Hematopoietic multipotent progenitor cell (in vitro differentiated cells): Measurements from ENCODE around the gene POT1. TPM values are rescaled to one million over a fixed set of nuclear protein-coding genes. Genes with fewer than 3 reads are reported as not detected.

Experiments used
- DNase-seq, 3 donors: peaks; one replicate each; pipeline ENCODE4 v3.0.0-alpha.2; 2011 to 2015; ENCODE audit warnings: low read depth in 2 of 3, low spot score in 2 of 3
- total RNA-seq: library from RNA; depleted of rRNA; stranded (reverse); fragments of >200 nt; gene quantifications from one replicate; pipeline ENCODE4 v1.2.3, GENCODE V29; 2012

Gene POT1
- total RNA-seq, 1 donor: 23.4 TPM

DNA sequence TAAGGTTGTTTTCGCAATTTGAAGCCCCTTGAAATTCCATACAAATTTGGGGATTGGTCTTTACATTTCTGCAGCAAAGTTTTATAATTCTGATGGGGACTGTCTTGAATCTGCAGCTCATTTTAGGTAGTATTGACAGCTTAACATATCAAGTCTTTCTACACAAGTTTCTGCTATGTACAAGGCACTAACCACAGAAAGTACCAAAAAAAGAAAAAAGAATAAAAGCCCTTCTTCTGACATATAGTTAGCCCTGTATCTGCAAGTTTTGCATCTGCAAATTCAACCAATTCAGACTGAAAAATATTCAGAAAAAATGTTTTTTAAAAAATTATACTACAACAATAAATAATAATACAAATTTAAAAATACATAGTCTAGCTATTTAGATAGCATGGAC, 15.3 kb downstream of the POT1 start:
- DNase-seq: no peak

DNA sequence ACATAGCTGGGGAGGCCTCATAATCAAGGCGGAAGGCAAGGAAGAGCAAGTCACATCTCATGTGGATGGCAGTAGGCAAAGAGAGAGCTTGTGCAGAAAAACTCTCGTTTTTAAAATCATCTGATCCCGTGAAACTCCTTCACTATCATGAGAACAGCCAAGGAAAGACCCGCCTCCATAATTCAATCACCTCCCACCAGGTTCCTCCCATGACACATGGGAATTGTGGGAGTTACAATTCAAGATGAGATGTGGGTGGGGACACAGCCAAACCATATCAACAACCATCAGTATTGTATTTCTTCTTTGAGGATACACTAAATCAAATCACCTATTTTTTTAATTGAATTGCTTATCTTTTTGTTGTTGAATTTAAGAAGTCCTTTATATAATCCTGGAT, 16.7 kb downstream of the POT1 start:
- DNase-seq: no peak

DNA sequence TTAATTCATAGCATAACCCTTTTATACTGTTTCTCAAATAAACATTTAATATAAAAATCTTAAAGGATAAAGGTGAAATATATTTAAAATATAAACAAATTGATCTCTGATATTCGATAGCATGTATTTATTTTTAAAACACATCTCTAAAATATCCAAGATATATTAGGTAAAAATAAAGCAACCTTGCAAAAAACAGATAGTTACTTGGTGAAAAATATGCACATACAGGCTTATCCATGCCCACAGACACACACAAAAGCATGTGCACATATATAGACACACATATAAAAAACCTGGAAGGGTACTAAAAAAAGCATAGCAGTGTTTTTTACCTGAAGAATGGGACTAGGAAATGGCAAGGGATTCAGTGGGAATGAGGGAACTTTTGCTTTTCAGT, 19.8 kb downstream of the POT1 start:
- DNase-seq: no peak

DNA sequence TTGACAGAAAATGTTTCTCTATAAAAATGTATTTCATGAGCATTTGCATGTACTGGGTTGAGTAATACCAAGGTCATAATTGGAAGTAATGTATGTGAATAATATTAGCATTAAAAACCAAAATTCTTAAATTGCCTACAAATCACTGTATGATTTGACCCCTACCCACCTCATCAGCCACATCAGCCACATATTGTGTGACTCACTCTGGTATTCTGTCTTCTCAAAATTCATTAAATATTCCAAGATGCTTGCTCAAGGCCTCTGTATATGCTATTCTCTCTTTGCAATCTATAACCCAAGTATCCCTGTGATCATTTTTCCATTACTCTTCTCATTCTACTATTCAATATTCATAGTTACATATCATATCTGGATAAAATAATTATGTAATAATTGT, 21.4 kb downstream of the POT1 start:
- DNase-seq: no peak

DNA sequence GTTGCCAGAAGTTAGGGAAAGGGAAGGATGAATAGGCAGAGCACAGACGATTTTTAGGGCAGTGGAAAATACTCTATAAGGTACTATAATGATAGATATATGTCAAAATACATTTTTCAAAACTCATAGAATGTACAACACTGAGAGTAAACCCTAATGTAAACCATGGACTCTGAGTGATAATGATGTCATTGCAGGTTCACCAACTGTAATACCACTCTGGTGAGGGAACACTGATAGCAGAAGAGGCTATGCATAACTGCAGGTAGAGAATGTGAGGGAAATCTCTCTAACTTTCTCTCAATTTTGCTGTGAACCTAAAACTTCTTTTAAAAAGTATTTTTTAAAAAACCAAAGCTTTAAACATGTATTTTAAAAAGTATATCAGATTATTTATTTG, 22.1 kb downstream of the POT1 start:
- no peak for DNase-seq

DNA sequence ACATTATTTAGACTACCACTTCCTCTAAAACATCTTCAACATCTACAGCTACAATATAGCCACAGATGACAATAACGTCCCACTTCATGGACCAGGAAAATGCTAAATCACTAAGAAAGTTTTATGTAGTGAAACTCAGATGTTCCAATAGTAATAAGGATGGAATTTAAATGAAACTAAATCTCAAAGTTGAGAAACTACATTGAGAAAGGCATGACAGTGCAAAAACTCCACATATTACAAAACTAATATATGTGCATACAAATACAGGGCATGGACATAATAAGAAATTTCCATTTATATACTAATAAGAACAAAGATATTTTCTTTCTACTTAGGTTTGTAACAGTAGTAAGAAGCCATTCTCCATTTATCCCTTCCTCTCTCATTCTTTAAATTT, 31.1 kb downstream of the POT1 start:
- no peak for DNase-seq

DNA sequence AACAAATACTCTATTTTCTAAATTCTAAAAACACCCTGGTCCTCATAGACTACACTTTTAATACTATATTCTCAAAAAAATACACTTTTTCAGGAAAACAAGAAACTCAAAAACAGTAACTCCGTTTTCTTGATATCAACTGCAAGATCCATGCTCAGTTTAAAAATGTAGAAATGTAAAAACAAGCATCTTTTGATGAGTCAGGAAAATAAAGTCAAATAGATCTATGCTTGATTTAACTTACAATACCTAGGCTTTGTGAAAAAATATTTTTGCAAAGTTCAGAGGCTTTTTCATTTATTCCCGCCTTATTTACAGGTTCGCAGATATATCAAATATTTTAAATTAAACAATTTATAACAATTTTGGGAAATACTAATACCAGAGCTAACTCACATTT, 33.6 kb downstream of the POT1 start:
- no peak for DNase-seq

DNA sequence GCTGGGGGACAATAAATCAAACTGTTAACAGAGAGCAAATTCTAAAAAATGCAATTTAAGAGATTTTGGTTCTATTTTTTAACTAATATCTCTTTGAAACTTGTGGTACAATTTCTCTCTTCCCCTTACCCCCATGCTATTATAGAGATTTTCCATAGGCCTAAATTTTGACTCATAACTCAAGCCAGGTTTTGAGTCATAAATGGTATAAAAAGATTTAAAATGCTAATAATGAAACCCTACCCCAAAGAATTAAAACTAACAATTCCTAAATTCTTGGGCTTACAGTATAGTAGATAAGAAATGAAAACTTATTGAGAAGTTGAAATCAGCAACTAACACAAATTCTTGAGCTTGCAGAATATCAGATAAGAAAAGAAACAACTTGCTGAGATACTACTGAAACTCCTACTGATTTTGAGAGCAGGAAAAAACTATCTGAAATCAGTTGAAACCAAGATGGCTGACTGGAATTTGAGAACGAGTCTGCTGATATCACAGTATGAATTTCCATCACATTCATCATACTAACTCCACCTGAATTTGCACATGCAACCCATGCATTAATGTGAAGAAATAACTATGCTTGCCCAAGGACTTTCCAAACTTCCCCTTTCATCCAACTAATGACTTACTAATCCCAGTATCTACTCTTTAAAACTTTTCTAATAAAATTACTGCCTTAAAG, 36.3 kb downstream of the POT1 start:
- DNase-seq: no peak

DNA sequence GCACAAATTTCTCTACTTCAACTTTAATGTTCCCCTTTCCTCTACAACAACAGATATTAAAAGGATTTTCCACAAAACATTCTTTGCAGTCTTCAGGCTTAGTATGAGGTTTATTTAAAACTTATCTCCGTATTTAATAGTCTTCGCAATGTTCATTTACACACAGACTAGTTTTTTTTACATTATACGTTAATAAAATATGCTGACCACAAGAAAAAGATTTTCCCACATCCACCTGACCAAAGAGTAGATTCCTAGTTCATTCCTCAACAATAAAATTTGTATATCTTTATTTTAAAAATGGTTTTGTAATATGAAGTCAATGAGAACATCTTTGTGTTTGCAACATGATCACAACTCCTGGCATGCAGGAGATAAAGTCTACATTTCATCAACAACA, 42.4 kb downstream of the POT1 start:
- no peak for DNase-seq

DNA sequence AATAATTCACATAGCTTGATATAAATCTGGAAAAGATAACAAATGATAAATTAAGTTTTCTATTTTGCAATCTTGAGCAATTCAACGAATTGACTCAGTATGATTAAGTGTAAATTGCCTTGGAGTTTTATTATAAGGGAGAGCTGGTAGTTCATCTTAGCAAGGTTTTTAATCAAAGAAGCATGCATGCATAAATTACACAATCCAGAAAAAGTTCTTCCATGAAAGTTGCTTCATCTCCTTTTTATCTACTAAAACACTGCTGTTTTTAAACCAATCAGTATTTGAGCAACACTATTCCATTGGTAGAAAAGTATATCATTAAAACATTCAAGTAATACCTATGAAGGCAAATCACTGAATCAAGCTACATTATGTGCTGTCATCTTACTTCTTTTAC, 47.6 kb downstream of the POT1 start:
- DNase-seq: no peak

DNA sequence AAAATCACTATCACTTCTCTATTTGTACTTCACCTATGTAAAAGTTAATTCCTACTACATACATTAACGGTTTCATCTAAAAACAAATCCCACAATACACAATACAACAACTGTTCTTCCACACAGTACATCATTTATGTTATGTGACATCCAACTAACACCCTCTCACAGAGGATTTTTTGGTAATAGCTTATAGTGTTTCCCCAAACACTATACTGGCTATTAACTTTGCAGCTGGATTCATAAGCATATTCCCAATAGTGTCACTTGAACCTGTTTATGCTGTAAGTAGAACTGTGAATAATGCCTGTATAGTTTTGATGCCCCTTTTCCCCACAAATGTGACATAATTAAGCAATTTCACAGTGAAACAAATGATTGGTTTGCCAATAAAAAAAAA, 49.9 kb downstream of the POT1 start:
- DNase-seq: no peak

DNA sequence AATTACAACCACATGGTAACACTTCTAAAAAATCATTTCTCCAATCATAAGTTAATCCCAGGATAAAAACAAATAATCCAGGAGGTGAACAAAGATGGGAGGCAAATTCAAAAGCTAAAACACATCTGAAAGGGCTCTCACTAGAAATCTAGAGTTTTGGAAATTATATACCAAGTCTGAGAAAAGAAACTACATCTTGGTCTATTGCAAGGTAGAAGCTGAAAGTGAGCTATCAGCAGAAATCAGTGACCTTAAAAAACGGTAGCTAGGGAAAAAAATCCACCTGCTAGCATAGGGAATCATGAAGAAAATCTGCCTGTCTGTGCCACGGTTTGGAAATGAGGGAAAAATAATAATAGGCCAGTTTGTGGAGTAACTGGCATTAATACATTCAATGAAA, 50.5 kb downstream of the POT1 start:
- no peak for DNase-seq

DNA sequence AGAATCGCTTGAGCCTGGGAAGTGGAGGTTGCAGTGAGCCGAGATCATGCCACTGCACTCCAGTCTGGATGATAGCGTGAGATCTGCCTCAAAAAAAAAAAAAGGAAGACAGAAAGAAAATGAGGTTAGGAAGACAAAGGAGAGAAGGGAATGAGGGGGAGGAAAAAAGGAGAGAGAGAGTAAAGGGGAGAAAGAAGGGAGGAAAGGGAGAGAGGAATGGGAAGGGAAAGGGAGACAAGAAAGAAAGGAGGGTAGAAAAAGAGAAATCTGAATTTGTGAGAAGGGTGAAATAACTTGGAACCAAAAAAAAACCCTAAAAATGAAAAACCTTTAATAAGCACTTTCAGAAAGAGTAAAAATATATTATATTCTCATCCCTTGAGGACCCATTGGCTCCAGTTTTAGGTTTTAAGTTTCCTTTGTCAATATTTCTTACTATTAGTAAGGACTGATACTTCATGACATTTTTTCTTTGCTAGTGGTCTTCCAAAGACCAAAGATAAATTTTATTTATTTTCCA, 54.9 kb downstream of the POT1 start:
- no peak for DNase-seq

DNA sequence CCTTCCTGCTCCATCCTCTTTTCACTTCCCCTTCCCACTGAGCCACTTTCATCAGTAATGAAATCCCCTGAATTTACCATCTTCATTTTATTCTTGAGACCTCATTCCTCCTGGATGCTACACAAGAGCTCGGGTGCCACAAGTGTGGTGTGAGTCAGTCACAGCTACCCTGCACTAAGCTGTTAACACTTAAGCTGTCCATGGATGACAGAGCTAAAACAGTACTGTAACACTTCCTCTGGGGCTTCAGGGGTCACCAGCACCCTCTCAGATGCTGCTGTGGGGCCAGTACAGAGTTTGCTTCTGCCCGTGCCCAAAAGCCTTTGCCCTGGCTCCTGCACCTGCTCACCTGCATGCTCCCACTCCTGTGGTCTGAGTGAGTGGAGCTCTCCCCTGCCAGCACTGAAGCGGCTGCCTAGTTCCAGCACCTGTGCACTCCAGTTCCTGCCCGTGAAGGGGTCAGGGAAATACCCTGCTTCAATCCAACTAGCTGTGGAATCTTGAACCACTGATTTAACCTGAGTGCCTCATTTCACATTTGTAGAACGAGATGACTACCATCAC, 71.9 kb downstream of the POT1 start:
- DNase-seq: no peak

DNA sequence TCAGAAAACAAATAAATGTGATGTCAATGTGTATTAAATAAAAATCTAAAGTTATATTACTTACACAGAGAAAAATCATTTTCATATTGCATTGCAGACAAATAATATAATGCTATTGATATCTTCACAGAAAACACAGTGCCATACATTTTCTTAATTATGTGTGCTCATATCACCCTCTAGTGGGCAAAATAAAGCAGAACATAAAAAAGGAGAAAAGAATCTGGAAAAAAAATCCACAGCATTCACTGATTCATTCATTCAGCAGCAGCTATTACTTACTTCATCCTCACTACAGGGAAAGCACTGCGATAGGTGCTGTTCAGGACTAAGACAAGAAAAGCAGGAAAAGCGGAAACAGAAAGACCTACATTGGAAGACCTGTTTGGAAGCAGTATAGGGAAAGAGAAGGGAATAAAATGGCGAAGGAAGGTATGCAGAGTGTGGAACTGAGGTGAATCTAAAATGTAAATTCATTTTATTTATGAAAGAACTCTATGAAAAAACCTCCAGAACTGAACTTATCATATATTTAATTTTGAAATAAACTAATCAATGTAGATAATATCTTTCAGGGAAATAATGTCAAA, 73.2 kb downstream of the POT1 start:
- DNase-seq: peak in 2 of 3 donors; percentile 18 to 59

DNA sequence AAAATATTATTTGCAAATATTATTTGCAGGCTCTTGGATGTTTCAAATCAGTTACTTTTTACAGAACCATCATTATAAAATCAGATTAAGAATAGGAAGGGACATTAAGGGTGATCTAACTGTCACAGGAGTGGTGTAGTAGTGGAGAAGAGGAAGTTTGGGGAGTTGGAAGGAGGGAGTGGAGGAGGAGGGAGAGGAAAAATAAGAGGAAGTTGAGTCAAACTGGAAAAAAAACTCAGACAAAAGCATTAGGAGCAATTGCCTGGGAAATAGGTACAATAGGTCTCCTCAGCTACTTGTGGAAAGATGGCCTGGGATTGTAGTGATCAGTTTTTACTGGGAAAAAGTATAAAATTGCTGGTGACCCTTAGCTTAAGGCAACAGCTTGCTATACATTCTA, 86.3 kb downstream of the POT1 start:
- DNase-seq: peak in 1 of 3 donors; percentile 13

DNA sequence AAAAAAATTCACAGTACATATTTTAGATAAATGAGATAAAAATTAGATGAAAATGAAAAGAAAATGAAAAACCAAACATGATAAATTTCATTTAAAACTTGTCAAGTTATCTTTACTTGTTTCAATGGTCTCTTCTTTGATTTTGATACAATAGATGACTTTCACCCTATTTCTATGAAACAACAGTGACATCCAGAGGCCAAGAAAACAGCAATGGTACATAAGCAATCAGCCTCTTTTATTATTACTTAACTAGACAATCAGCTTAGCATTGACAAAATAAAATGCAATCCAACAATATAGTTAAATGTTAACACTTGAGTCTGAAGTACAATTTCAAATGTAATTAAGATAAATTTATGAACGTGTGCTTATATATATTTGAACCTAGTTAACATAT, 89.2 kb downstream of the POT1 start:
- DNase-seq: peak in 1 of 3 donors; percentile 32

DNA sequence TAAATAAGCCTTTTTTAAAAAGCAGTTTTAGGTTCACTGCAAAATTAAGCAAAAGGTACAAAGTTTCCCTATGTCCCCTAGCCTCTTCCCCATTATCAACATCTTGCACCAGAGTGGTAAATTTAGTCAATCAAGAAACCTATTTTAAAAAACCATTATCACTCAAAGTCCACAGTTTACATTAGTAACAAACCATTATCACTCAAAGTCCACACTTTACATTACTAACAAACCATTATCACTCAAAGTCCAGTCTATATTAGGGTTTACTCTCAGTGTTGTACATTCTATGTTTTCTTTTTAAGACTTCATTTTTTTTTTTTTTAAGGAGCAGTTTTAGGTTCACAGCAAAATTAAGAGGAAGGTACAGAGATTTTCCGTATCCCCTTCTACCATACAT, 89.9 kb downstream of the POT1 start:
- DNase-seq: no peak

DNA sequence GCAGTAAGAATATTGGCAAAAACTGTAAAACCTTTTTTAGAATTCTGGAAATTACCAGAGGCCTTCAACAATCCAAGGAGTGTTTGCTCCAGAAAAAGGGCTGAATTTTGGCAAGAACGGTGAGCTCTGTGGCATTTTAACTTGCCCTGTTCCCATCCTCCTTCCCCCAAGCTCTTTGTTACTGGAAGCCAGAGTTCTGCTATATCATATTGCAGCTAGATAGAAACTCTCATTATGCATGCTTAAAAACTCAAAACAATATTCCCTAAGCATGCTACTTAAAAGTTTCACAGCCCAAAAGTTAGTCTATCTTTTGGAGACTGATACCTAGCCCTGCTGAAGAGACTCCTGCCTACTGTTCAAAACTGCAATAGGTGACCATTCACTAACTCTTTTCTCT, 93.5 kb downstream of the POT1 start:
- no peak for DNase-seq

DNA sequence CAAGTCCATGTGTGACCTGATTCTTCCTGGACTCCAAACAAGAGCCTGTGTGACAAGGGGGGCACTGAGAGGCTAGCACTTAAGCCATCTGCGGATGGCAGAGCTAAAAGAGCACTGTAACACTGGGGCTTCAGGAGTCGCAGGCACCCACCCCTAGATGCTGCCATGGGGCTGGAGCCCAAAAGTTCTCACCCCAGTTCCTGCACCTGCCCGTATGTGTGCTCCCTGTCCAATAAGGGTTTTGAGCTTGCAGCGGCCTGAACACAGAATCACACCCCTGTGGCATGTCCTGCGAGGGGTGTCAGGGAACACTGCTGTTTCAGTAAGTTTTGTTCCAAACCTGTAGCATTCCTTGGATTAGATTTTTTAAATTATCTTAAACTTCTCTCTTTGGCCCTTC, 110.8 kb downstream of the POT1 start:
- DNase-seq: no peak

DNA sequence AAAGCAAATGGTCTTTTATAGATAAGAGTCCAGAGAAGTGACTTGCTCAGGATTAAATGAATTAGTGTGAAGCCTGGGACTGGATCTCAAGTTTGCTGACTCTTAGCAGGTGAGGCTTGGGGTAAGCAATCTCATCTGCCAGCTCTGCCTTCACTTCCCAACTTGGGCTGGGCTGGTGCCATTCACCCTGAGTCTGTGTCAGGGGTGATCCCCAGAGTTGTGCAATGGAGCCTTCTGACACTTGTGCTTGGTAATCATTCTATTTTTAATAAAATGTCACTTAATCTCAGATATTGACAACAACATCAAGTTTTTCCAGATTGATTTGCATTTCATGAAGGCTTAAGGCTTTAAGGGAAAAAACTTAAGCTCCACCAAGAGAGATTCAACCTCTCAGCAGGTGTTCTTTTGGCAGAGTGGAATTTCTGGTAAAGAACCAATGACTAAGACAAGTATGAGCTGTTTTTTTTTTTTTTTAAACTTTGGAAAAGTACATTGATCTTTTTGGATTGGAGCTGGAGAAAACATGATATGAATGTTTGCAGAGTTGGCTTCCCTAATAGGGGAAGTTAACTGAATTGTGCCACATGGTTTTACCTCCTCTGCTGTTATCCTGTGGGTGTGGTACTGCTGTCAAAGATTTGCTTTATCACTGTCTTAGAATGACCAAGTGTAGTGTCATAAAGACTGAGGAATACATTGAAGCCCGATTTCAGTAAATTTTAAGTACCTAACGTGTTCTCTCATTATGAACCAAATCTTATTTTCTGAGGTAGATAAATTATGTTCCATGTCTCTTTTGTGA, 115.4 kb downstream of the POT1 start:
- no peak for DNase-seq

DNA sequence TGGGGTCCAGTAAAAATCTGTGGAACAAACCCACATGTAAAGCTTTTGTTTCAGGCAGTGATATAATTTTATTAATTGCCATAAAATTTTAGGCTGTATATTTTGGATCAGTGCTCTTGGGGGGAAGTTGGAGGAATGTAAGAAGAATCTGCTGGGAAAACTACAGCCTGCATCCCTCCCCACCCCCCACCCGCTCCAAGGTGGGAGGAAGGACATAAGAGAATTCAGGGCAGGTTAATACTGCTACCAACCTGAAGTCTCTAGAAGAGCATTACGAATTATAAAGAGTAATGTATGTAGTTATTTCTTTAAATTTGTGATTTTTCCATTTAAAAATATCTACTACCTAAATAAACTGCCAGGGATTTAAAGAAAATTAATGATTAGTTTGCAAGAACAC, 116.9 kb downstream of the POT1 start:
- no peak for DNase-seq
